CD4-positive, alpha-beta T cell (primary cell): ENCODE data around the gene MSLN. TPM values are rescaled to one million over a fixed set of nuclear protein-coding genes. Genes with fewer than 3 reads are reported as not detected.

Experiments used
- ATAC-seq: fragments of 200-7000 bp; cut with Tn5 transposase; one replicate; pipeline ENCODE4 v1.10.0; 2022; ENCODE audit warnings: mild to moderate bottlenecking; ENCODE audit not compliant: poor library complexity
- CTCF ChIA-PET: fragments of 350-600 bp; sonication (Branson Sonifier 250); formaldehyde crosslinking; loops from one replicate; lab custom pipeline; 2021; ENCODE audit warnings: antibody characterized with exemption, inconsistent platforms; lab: Charles Lee
- POLR2A ChIA-PET: fragments of 350-600 bp; sonication (Branson Sonifier 250); formaldehyde crosslinking; loops from one replicate; lab custom pipeline; 2021; ENCODE audit warnings: antibody characterized with exemption, inconsistent platforms; lab: Charles Lee
- DNase-seq, 14 experiments: peaks; one replicate each; pipeline ENCODE4 v3.0.0-alpha.2; 2013 to 2020; ENCODE audit warnings: mixed read lengths in 2 of 14
- H3K27ac ChIP-seq, 2 donors: one replicate each; pipeline versions ENCODE4 v1.5.1 to v1.7.0; 2013; ENCODE audit warnings: low read length in 2 of 2, low read depth in 1 of 2, mild to moderate bottlenecking in 1 of 2
- H3K27me3 ChIP-seq, 2 experiments: 1 replicate in 1 of 2; 2 replicates in 1 of 2; pipeline versions ENCODE4 v1.6.1 to v1.7.0; 2013; ENCODE audit warnings: low read length in 2 of 2, control low read depth in 1 of 2, mild to moderate bottlenecking in 1 of 2, moderate library complexity in 1 of 2; ENCODE audit not compliant: insufficient read depth in 2 of 2, control insufficient read depth in 1 of 2
- H3K36me3 ChIP-seq: one replicate; pipeline ENCODE4 v1.6.1; 2013; ENCODE audit warnings: low read length, control low read depth; ENCODE audit not compliant: insufficient read depth
- H3K4me1 ChIP-seq: one replicate; pipeline ENCODE4 v1.6.1; 2013; ENCODE audit warnings: low read length, control low read depth; ENCODE audit not compliant: insufficient read depth
- H3K4me3 ChIP-seq: one replicate; pipeline ENCODE4 v1.5.1; 2013; ENCODE audit warnings: mild to moderate bottlenecking, low read length, moderate library complexity
- H3K9me3 ChIP-seq, 2 experiments: 1 replicate in 1 of 2; 2 replicates in 1 of 2; pipeline versions ENCODE4 v1.6.1 to v1.7.0; 2013; ENCODE audit warnings: low read length in 2 of 2, mild to moderate bottlenecking in 2 of 2, control low read depth in 1 of 2, moderate library complexity in 1 of 2; ENCODE audit not compliant: control insufficient read depth in 1 of 2, insufficient read depth in 1 of 2
- H3K27ac Mint-ChIP-seq: one replicate; pipeline ENCODE4 v1.8.0; 2020; ENCODE audit warnings: mixed read lengths
- H3K27me3 Mint-ChIP-seq: one replicate; pipeline ENCODE4 v1.8.0; 2021; ENCODE audit warnings: mixed read lengths
- H3K36me3 Mint-ChIP-seq: one replicate; pipeline ENCODE4 v1.8.0; 2021; ENCODE audit warnings: low read depth, mixed read lengths
- H3K4me1 Mint-ChIP-seq: one replicate; pipeline ENCODE4 v1.8.0; 2021; ENCODE audit warnings: low read depth, mixed read lengths
- H3K4me3 Mint-ChIP-seq: one replicate; pipeline ENCODE4 v1.8.0; 2020; ENCODE audit warnings: mild to moderate bottlenecking, mixed read lengths
- H3K9me3 Mint-ChIP-seq: one replicate; pipeline ENCODE4 v1.8.0; 2020; ENCODE audit warnings: mixed read lengths
- intact Hi-C, 2 experiments: fragments of 100-400 bp; cut with DNase I in 1 of 2; cut with micrococcal nuclease in 1 of 2; formaldehyde crosslinking; loops; one replicate each; pipeline versions ENCODE4 v1.15.1 to v1.9.0; 2023 to 2025; cut with DNase I, micrococcal nuclease
- total RNA-seq, 174 experiments: library from RNA in 2 of 174; stranded (reverse) in 2 of 174; gene quantifications; one replicate each; pipeline ENCODE4 v1.2.3 and lab custom pipeline; 2021 to 2026
- TF ChIP-seq, protein P1 (sequence below): fragments of 200-600 bp; IDR thresholded peaks from one replicate; pipeline ENCODE4 v1.8.0; 2022; ENCODE audit warnings: antibody characterized with exemption, mild to moderate bottlenecking

MSLN gene
- total RNA-seq, 2 experiments from 2014 or later, result not detected

DNA sequence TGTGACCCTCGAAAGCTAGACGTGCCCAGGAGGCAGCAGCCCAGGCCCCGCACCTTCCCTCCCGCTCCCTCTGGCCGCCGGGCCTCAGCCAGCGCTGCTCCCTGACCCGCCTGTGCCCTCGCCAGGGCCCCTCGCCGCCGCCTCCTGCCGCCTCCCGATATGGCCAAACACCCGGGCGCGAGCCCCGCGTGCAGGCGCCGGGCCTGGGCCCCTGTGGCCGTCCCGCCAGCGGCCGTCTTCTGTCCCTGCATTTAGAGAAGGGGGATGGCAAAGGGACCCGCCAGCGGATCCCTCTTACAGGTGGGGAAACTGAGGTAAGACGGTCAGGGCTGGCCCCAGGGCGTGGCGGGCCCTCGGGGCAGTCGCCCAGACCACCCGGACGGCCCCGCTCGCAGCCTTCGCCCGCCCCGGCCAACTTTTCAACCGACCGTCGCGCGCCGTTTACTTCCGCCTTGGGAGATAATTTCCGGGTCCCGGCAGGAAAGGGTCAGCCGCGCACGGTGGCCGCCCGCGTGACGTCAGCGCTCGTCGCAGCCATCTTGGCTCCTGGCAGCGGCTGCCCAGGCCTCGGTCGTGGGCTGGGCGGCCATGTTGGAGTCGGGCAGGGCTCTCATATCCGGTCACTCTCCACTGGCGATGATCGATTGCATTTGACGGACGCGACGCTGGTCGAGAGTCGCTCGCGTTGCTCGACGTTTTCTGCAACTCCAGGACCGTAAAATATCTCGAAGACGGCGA, 47.0 kb downstream of the MSLN start:
- Histone ChIP-seq H3K4me3 (peak overlapping the region; percentile 75), H3K4me1 (peaks cover 21% of the 10 kb centered on the region), H3K27me3 (peaks cover 4 to 12% of the 10 kb centered on the region in 2 experiments), H3K9me3 (peaks cover 0 to 10% of the 10 kb centered on the region in 2 experiments), H3K27ac (peak overlapping the region; percentile 72 to 87), H3K36me3 (no peaks in the 10 kb centered on the region)
- Mint-ChIP-seq H3K27ac (peak overlapping the region; percentile 92), H3K27me3 (peaks cover 13% of the 10 kb centered on the region), H3K36me3 (no peaks in the 10 kb centered on the region), H3K4me3 (peak overlapping the region; percentile 95), H3K9me3 (no peaks in the 10 kb centered on the region), H3K4me1 (peaks cover 15% of the 10 kb centered on the region)
- intact Hi-C loops, result loop anchor here in 1 of 2 experiments (1.0 to 5.0 kb wide), 3 partner anchors 18 to 165 kb away; partner anchors contain the start of gene LMF1
- DNase-seq (peak; percentile 58 to 92 (median 77)), ATAC-seq (peak; percentile 83)
- TF ChIP-seq, protein P1, sequence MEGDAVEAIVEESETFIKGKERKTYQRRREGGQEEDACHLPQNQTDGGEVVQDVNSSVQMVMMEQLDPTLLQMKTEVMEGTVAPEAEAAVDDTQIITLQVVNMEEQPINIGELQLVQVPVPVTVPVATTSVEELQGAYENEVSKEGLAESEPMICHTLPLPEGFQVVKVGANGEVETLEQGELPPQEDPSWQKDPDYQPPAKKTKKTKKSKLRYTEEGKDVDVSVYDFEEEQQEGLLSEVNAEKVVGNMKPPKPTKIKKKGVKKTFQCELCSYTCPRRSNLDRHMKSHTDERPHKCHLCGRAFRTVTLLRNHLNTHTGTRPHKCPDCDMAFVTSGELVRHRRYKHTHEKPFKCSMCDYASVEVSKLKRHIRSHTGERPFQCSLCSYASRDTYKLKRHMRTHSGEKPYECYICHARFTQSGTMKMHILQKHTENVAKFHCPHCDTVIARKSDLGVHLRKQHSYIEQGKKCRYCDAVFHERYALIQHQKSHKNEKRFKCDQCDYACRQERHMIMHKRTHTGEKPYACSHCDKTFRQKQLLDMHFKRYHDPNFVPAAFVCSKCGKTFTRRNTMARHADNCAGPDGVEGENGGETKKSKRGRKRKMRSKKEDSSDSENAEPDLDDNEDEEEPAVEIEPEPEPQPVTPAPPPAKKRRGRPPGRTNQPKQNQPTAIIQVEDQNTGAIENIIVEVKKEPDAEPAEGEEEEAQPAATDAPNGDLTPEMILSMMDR, result no peak
- ChIA-PET CTCF (no interaction called here), POLR2A (interaction anchor here (0.6 to 1.5 kb wide), 5 partner anchors 19 to 287 kb away, joined by 3 to 14 read pairs (median 3); partner anchors contain the start of genes CCDC78, CHTF18 and RPUSD1)

- intact Hi-C loops, result loop anchor here in 1 of 2 experiments (5.0 kb wide), 1 partner anchor 164 kb away; the partner anchor contains the start of gene LMF1
- Histone ChIP-seq H3K27ac (peak overlapping the region; percentile 66 to 72), H3K4me1 (peaks cover 21% of the 10 kb centered on the region), H3K36me3 (no peaks in the 10 kb centered on the region), H3K27me3 (peaks cover 5 to 13% of the 10 kb centered on the region in 2 experiments), H3K4me3 (peak overlapping the region; percentile 75), H3K9me3 (peaks cover 0 to 11% of the 10 kb centered on the region in 2 experiments)
- peak overlapping the region; percentile 92 for H3K27ac Mint-ChIP-seq
- peaks cover 17% of the 10 kb centered on the region for H3K27me3 Mint-ChIP-seq
- H3K36me3 Mint-ChIP-seq, result no peaks in the 10 kb centered on the region
- CTCF ChIA-PET, result no interaction called here
- DNase-seq (no peak), ATAC-seq (no peak)
- peaks cover 15% of the 10 kb centered on the region for H3K4me1 Mint-ChIP-seq
- TF ChIP-seq, protein P1, result no peak
- peak overlapping the region; percentile 95 for H3K4me3 Mint-ChIP-seq
- POLR2A ChIA-PET, result no interaction called here
- H3K9me3 Mint-ChIP-seq, result no peaks in the 10 kb centered on the region
Observed at GRCh38 chr16:808085-808386, 47.5 kb downstream of the MSLN start.

- Mint-ChIP-seq H3K27me3 (peaks cover 32% of the 10 kb centered on the region), H3K27ac (no peak overlapping the region), H3K4me3 (peak overlapping the region; percentile 60), H3K4me1 (peaks cover 9% of the 10 kb centered on the region), H3K9me3 (no peaks in the 10 kb centered on the region), H3K36me3 (no peaks in the 10 kb centered on the region)
- ChIA-PET POLR2A (no interaction called here), CTCF (no interaction called here)
- TF ChIP-seq, protein P1, result peak; percentile 65
- Histone ChIP-seq H3K4me1 (peaks cover 15% of the 10 kb centered on the region), H3K27ac (no peak overlapping the region), H3K36me3 (no peaks in the 10 kb centered on the region), H3K27me3 (peaks cover 20 to 43% of the 10 kb centered on the region in 2 experiments), H3K9me3 (peaks cover 0 to 29% of the 10 kb centered on the region in 2 experiments), H3K4me3 (no peak overlapping the region)
- DNase-seq, result peak in 13 of 14 experiments; percentile 32 to 70 (median 45)
- intact Hi-C loops, result loop anchor here (1.0 to 10.0 kb wide), 5 partner anchors 242 to 381 kb away; no protein-coding TSS in a partner anchor
- ATAC-seq, result peak; percentile 60
Observed at GRCh38 chr16:813204-813915, 52.8 kb downstream of the MSLN start.
